ENCODE results near the gene CHST11. TPM values are rescaled to one million over a fixed set of nuclear protein-coding genes. Genes with fewer than 3 reads are reported as not detected.

The CHST11 gene
- total RNA-seq, 1 donor from 2014 or later: 6.0 TPM

DNA sequence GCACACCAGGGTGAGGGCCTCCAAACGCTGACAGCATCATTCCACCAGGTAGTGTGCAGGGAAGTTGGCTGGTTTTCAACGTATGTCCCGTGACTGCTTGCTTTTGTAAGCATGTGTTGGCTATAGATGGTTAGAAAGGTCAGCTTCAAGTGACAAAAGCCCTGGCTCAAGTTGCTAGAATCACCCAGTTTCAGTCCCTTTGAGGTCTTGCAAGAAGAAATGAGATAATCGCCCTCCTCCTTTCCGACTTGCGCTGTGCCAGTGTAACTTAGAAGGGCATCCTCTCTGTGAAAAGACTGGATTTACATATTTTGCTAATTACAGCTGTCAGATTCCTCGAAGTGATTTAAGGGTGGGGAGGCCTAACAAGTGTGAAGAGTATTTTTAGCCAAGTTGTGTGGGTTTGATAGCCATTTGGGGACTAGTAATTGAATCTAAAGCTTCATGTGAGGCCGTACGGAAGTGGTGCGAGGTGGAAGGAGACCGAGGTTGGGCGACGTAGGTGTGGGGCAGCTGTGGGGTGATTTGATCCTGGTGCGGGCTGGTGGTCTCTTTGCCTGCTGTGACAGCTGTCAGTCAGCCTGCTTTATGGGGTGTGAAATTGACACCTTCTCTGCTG lies 94.7 kb downstream of the CHST11 start:
- H3K36me3 ChIP-seq: no peaks in the 10 kb centered on the region
- intact Hi-C loops (cut with micrococcal nuclease): no loop called here
- H3K4me3 ChIP-seq: no peak overlapping the region
- H3K9me3 ChIP-seq (replicated peaks): peaks cover 12% of the 10 kb centered on the region
- peaks cover 5% of the 10 kb centered on the region for H3K4me1 ChIP-seq
- TF ChIP-seq, protein P1, sequence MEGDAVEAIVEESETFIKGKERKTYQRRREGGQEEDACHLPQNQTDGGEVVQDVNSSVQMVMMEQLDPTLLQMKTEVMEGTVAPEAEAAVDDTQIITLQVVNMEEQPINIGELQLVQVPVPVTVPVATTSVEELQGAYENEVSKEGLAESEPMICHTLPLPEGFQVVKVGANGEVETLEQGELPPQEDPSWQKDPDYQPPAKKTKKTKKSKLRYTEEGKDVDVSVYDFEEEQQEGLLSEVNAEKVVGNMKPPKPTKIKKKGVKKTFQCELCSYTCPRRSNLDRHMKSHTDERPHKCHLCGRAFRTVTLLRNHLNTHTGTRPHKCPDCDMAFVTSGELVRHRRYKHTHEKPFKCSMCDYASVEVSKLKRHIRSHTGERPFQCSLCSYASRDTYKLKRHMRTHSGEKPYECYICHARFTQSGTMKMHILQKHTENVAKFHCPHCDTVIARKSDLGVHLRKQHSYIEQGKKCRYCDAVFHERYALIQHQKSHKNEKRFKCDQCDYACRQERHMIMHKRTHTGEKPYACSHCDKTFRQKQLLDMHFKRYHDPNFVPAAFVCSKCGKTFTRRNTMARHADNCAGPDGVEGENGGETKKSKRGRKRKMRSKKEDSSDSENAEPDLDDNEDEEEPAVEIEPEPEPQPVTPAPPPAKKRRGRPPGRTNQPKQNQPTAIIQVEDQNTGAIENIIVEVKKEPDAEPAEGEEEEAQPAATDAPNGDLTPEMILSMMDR (IDR thresholded peaks at IDR 0.05; ENCODE audit: borderline replicate concordance): no peak
- no peaks in the 10 kb centered on the region for H3K27me3 ChIP-seq (ENCODE audit: low read depth)
- H3K27ac ChIP-seq (replicated peaks): no peak overlapping the region
- DNase-seq: no peak

DNA sequence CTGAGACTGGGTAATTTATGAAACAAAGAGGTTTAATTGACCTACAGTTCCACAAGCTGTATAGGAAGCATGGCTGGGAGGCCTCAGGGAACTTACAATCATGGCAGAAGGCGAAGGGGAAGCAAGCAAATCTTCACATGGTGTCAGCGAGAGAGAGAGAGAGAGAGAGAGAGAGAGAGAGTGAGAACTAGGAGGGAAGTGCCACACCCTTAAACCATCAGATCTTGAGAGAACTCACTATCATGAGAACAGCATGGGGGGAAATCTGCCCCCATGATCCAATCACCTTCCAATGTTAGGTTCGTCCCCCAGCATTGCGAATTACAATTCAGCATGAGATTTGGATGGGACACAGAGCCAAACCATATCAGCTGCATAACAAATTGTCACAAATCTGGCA lies 96.7 kb downstream of the CHST11 start:
- Histone ChIP-seq H3K36me3 (no peaks in the 10 kb centered on the region), H3K27me3 (ENCODE audit: low read depth) (no peaks in the 10 kb centered on the region), H3K27ac (replicated peaks) (no peak overlapping the region), H3K4me1 (peaks cover 5% of the 10 kb centered on the region), H3K9me3 (replicated peaks) (peaks cover 12% of the 10 kb centered on the region), H3K4me3 (no peak overlapping the region)
- DNase-seq: no peak
- intact Hi-C loops (cut with micrococcal nuclease): no loop called here
- TF ChIP-seq, protein P1 (IDR thresholded peaks at IDR 0.05; ENCODE audit: borderline replicate concordance): no peak

DNA sequence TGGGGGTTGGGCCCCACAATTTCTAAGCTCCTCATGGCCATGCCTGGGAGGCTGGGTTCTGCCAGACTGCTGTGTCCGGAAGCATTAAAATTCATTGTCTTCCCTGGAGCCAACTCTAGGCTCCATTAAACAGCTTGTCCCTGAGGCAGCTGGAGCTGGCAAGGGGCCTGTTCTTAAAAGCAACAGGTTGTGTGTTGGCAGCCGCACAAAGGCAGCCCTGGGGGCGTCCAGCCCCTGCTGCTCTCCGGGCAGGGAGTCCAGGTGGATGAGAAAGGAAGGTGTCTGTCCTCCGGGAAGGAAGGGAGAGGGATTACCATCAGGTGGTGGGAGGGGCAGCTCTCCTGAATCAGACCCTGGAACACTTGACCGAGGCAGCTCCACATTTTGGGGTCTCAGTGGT lies 98.9 kb downstream of the CHST11 start:
- no peaks in the 10 kb centered on the region for H3K36me3 ChIP-seq
- no peak overlapping the region for H3K4me3 ChIP-seq
- H3K9me3 ChIP-seq (replicated peaks): peaks cover 12% of the 10 kb centered on the region
- TF ChIP-seq, protein P1 (IDR thresholded peaks at IDR 0.05; ENCODE audit: borderline replicate concordance): no peak
- no peak for DNase-seq
- peaks cover 5% of the 10 kb centered on the region for H3K4me1 ChIP-seq
- no peaks in the 10 kb centered on the region for H3K27me3 ChIP-seq (ENCODE audit: low read depth)
- H3K27ac ChIP-seq (replicated peaks): no peak overlapping the region
- intact Hi-C loops (cut with micrococcal nuclease): no loop called here

DNA sequence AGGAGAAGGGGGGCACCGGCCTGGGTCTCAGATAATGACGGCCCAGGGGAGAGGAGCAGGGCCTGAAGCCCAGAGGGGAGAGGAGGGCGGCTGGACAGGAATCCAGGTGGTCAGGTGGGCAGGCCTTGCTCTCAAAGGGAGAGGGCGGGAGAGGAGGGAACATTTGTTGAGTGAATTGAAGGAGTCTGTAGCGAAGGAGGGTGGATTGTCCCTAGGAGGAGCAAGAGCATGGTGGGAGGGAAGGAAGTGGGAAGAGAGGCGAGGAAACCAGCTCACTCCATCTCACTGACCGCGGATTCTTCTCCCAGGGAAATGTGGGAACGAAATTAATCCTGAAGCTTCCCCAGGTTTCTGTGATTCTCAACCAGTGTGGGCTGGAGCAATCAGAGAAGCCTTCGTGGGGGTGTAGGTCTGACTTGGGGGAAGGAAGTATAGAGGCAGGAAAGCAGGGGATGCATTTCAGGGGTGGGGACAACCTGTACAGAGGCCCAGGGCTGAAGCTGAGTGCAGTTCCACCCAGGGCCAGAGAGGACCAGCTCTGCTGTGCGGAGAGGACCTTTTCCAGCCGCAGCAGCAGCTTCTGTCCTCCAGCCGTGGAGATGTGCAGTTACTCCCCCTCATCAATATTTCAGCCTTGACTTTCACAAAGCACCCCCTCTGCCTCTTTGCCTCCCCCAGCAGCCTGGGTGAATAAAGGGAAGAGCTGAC lies 100.9 kb downstream of the CHST11 start:
- Histone ChIP-seq H3K36me3 (no peaks in the 10 kb centered on the region), H3K27me3 (ENCODE audit: low read depth) (no peaks in the 10 kb centered on the region), H3K27ac (replicated peaks) (no peak overlapping the region), H3K9me3 (replicated peaks) (peaks cover 12% of the 10 kb centered on the region), H3K4me1 (no peaks in the 10 kb centered on the region), H3K4me3 (no peak overlapping the region)
- TF ChIP-seq, protein P1 (IDR thresholded peaks at IDR 0.05; ENCODE audit: borderline replicate concordance): no peak
- intact Hi-C loops (cut with micrococcal nuclease): no loop called here
- DNase-seq: no peak

DNA sequence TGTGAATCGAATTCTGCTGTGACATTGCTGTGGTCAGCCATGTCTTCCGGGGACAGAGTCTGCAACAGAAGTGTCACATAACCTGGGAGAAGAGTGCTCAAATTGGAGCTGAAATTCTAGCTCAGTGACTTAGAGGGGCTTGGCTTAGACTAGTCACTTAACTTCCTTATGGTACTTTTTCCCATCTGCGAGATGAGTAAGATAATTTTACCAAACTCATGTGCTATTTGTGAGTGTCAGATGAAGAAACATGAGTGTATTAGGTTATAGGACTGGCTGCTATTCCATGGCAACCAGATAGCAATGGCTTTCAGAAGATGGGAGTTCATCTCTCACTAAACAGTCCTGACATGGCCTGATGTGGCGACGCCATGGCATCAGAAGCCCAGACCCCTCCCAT lies 104.1 kb downstream of the CHST11 start:
- no peaks in the 10 kb centered on the region for H3K27me3 ChIP-seq (ENCODE audit: low read depth)
- H3K36me3 ChIP-seq: no peaks in the 10 kb centered on the region
- no peak overlapping the region for H3K27ac ChIP-seq (replicated peaks)
- H3K4me1 ChIP-seq: peaks cover 6% of the 10 kb centered on the region
- no peak for DNase-seq
- TF ChIP-seq, protein P1 (IDR thresholded peaks at IDR 0.05; ENCODE audit: borderline replicate concordance): no peak
- intact Hi-C loops (cut with micrococcal nuclease): no loop called here
- H3K9me3 ChIP-seq (replicated peaks): peaks cover 4% of the 10 kb centered on the region
- no peak overlapping the region for H3K4me3 ChIP-seq

All from left ventricle myocardium inferior (tissue), 1 donor.